Measurements from ENCODE around the gene FHIT. TPM values are rescaled to one million over a fixed set of nuclear protein-coding genes. Genes with fewer than 3 reads are reported as not detected.
A peak's percentile ranks its signal among the peaks of the same experiment; 100 is the strongest.

Gene FHIT
- total RNA-seq, 4 donors from 2014 or later, result 3.2 to 10.9 (median 6.4) TPM

GRCh38 chr3:60631509-60631908 lies 619.7 kb downstream of the FHIT start:
- no peak for TF ChIP-seq CTCF (IDR thresholded peaks at IDR 0.05)
- no peak for ATAC-seq (ENCODE audit: low FRiP score)

GRCh38 chr3:60630953-60631352 lies 620.3 kb downstream of the FHIT start:
- no peak for ATAC-seq (ENCODE audit: low FRiP score)
- TF ChIP-seq CTCF (IDR thresholded peaks at IDR 0.05), result no peak

More at GRCh38 chr3:60631509-60631908, 619.7 kb downstream of the FHIT start:
- no peak for DNase-seq (ENCODE audit: low spot score)

GRCh38 chr3:60629816-60630215 lies 621.4 kb downstream of the FHIT start:
- DNase-seq (ENCODE audit: low spot score), result no peak
- TF ChIP-seq CTCF (IDR thresholded peaks at IDR 0.05), result no peak
- ATAC-seq (ENCODE audit: low FRiP score), result no peak

More at GRCh38 chr3:60630953-60631352, 620.3 kb downstream of the FHIT start:
- no peak for DNase-seq (ENCODE audit: low spot score)

- DNase-seq (ENCODE audit: low spot score), result no peak
- no peak for ATAC-seq (ENCODE audit: low FRiP score)
- TF ChIP-seq CTCF (IDR thresholded peaks at IDR 0.05), result no peak
Observed at GRCh38 chr3:60622349-60622748, 628.9 kb downstream of the FHIT start.

GRCh38 chr3:60617188-60617587 lies 634.1 kb downstream of the FHIT start:
- no peak for TF ChIP-seq CTCF (IDR thresholded peaks at IDR 0.05)
- DNase-seq (ENCODE audit: low spot score) (no peak), ATAC-seq (ENCODE audit: low FRiP score) (no peak)

- ATAC-seq (ENCODE audit: low FRiP score), result no peak
- TF ChIP-seq CTCF (IDR thresholded peaks at IDR 0.05), result no peak
Observed at GRCh38 chr3:60613769-60614303, 637.4 kb downstream of the FHIT start.

GRCh38 chr3:60610441-60611112 lies 640.7 kb downstream of the FHIT start:
- DNase-seq (ENCODE audit: low spot score) (no peak), ATAC-seq (ENCODE audit: low FRiP score) (peak; percentile 77)
- TF ChIP-seq CTCF (IDR thresholded peaks at IDR 0.05), result no peak

More at GRCh38 chr3:60613769-60614303, 637.4 kb downstream of the FHIT start:
- no peak for DNase-seq (ENCODE audit: low spot score)

Data from omental fat pad (tissue), 4 donors.